Measurements from ENCODE around the gene ZNF593.

Gene ZNF593

GRCh38 chr1:26171084-26172072, 1.7 kb downstream of the ZNF593 start, which contains the start of gene ZNF593OS:
Gene ZNF593OS (minus strand): TSS chr1:26171832. CDS start chr1:26171661, 171 bp downstream.
- H3K4me3 ChIP-seq (ENCODE audit: low read depth, low read length) = peak within 1 kb of the TSS; percentile 78
- no peak for TF ChIP-seq CTCF (IDR thresholded peaks at IDR 0.05; ENCODE audit: control insufficient read depth, extremely low read depth, insufficient read depth)
- no peak for DNase-seq (ENCODE audit: low read depth)

- DNase-seq (ENCODE audit: low read depth) = no peak
- no peak overlapping the region for H3K4me3 ChIP-seq (ENCODE audit: low read depth, low read length)
- no peak for TF ChIP-seq CTCF (IDR thresholded peaks at IDR 0.05; ENCODE audit: control insufficient read depth, extremely low read depth, insufficient read depth)
Observed at GRCh38 chr1:26175346-26175745, 5.6 kb downstream of the ZNF593 start.

GRCh38 chr1:26177182-26177684, 7.5 kb downstream of the ZNF593 start, which contains the start of gene CNKSR1:
Gene CNKSR1 (plus strand): TSS chr1:26177491. CDS start chr1:26177548, 57 bp downstream.
- H3K4me3 ChIP-seq (ENCODE audit: low read depth, low read length) = peak within 1 kb of the TSS; percentile 60
- DNase-seq (ENCODE audit: low read depth) = peak; percentile 37

GRCh38 chr1:26180010-26180506, 10.3 kb downstream of the ZNF593 start:
- DNase-seq (ENCODE audit: low read depth) = no peak
- no peak for TF ChIP-seq CTCF (IDR thresholded peaks at IDR 0.05; ENCODE audit: control insufficient read depth, extremely low read depth, insufficient read depth)
- no peak overlapping the region for H3K4me3 ChIP-seq (ENCODE audit: low read depth, low read length)

More at GRCh38 chr1:26177182-26177684, 7.5 kb downstream of the ZNF593 start, which contains the start of gene CNKSR1:
- TF ChIP-seq CTCF (IDR thresholded peaks at IDR 0.05; ENCODE audit: control insufficient read depth, extremely low read depth, insufficient read depth) = peak; percentile 27; the same call in 1 of the 2 replicates

- TF ChIP-seq CTCF (IDR thresholded peaks at IDR 0.05; ENCODE audit: control insufficient read depth, extremely low read depth, insufficient read depth) = no peak
- no peak overlapping the region for H3K4me3 ChIP-seq (ENCODE audit: low read depth, low read length)
- DNase-seq (ENCODE audit: low read depth) = no peak
Observed at GRCh38 chr1:26181586-26182382, 12.1 kb downstream of the ZNF593 start.

- no peak for TF ChIP-seq CTCF (IDR thresholded peaks at IDR 0.05; ENCODE audit: control insufficient read depth, extremely low read depth, insufficient read depth)
- no peak for DNase-seq (ENCODE audit: low read depth)
- H3K4me3 ChIP-seq (ENCODE audit: low read depth, low read length) = no peak overlapping the region
Observed at GRCh38 chr1:26182383-26182696, 12.6 kb downstream of the ZNF593 start.

All from LNCaP clone FGC (cell line).